Brain microvascular endothelial cell (primary cell): Measurements from ENCODE around the gene MAP7D3.

Experiments
- DNase-seq: peaks from one replicate; pipeline ENCODE4 v3.0.0-alpha.2; 2020
- H3K27ac ChIP-seq: fragments of 250-450 bp; sonication (Bioruptor Pico); 2 replicates; pipeline ENCODE4 v1.5.1; 2020; ENCODE audit warnings: mild to moderate bottlenecking, moderate library complexity
- H3K27me3 ChIP-seq: fragments of 250-450 bp; sonication (Bioruptor Pico); replicated peaks from 2 replicates; pipeline ENCODE4 v1.5.1; 2020; ENCODE audit warnings: mild to moderate bottlenecking
- H3K36me3 ChIP-seq: fragments of 250-450 bp; sonication (Bioruptor Pico); replicated peaks from 2 replicates; pipeline ENCODE4 v1.5.1; 2020; ENCODE audit warnings: mild to moderate bottlenecking
- H3K4me3 ChIP-seq: 2 replicates; pipeline ENCODE4 v1.5.1; 2011; ENCODE audit warnings: low read depth, mild to moderate bottlenecking, control low read depth, low read length, moderate library complexity
- CTCF ChIP-seq: IDR thresholded peaks from 2 replicates; pipeline ENCODE4 v1.5.1; 2011; ENCODE audit warnings: low read depth, mild to moderate bottlenecking, moderate library complexity, low read length, control low read depth, inconsistent platforms; ENCODE audit errors: missing control alignments
- in situ Hi-C: cut with HindIII; loops from 2 replicates; pipeline ENCODE4 v1.10.0; 2017; ENCODE audit warnings: low sequenced_read_pairs, low pct_ligation_motif_present

Gene MAP7D3

GRCh38 chrX:136193771-136194170 is 57.4 kb downstream of the MAP7D3 start:
- H3K36me3 ChIP-seq = no peaks in the 10 kb centered on the region
- no peaks in the 10 kb centered on the region for H3K27me3 ChIP-seq
- in situ Hi-C loops = no loop called here
- H3K27ac ChIP-seq = no peak overlapping the region
- TF ChIP-seq CTCF = no peak
- H3K4me3 ChIP-seq = no peak overlapping the region
- DNase-seq = no peak

GRCh38 chrX:136192839-136193414 is 58.3 kb downstream of the MAP7D3 start:
- no peak for DNase-seq
- H3K27ac ChIP-seq = peak overlapping the region; percentile 24
- H3K36me3 ChIP-seq = no peaks in the 10 kb centered on the region
- no peak for TF ChIP-seq CTCF
- no peak overlapping the region for H3K4me3 ChIP-seq
- in situ Hi-C loops = no loop called here
- no peaks in the 10 kb centered on the region for H3K27me3 ChIP-seq

- peak overlapping the region; percentile 24 for H3K27ac ChIP-seq
- no peaks in the 10 kb centered on the region for H3K27me3 ChIP-seq
- no peak overlapping the region for H3K4me3 ChIP-seq
- H3K36me3 ChIP-seq = no peaks in the 10 kb centered on the region
- TF ChIP-seq CTCF = no peak
- in situ Hi-C loops = no loop called here
- DNase-seq = no peak
Measured at GRCh38 chrX:136192135-136192534, 59.1 kb downstream of the MAP7D3 start.

GRCh38 chrX:136191171-136191570 is 60.0 kb downstream of the MAP7D3 start:
- in situ Hi-C loops = no loop called here
- Histone ChIP-seq H3K36me3 (no peaks in the 10 kb centered on the region), H3K27ac (no peak overlapping the region), H3K4me3 (no peak overlapping the region), H3K27me3 (no peaks in the 10 kb centered on the region)
- DNase-seq = no peak
- TF ChIP-seq CTCF = no peak

GRCh38 chrX:136190038-136190713 is 61.0 kb downstream of the MAP7D3 start:
- TF ChIP-seq CTCF = no peak
- DNase-seq = no peak
- no peaks in the 10 kb centered on the region for H3K27me3 ChIP-seq
- in situ Hi-C loops = no loop called here
- H3K27ac ChIP-seq = no peak overlapping the region
- H3K36me3 ChIP-seq = no peaks in the 10 kb centered on the region
- no peak overlapping the region for H3K4me3 ChIP-seq

- in situ Hi-C loops = no loop called here
Measured at GRCh38 chrX:136189222-136189621, 62.0 kb downstream of the MAP7D3 start.

More at GRCh38 chrX:136189222-136189621, 62.0 kb downstream of the MAP7D3 start:
- H3K4me3 ChIP-seq = no peak overlapping the region
- no peaks in the 10 kb centered on the region for H3K27me3 ChIP-seq
- no peak for DNase-seq
- TF ChIP-seq CTCF = no peak
- H3K36me3 ChIP-seq = no peaks in the 10 kb centered on the region
- no peak overlapping the region for H3K27ac ChIP-seq
